Thoracic aorta (tissue), 2 donors: ENCODE data around the gene NENF. TPM values are rescaled to one million over a fixed set of nuclear protein-coding genes. Genes with fewer than 3 reads are reported as not detected.

Source experiments
- ATAC-seq: fragments of 150-250 bp; one replicate; pipeline ENCODE4 v1.8.0; 2017; ENCODE audit warnings: low read depth; ENCODE audit not compliant: insufficient number of reproducible peaks, low FRiP score
- DNase-seq: peaks from one replicate; pipeline ENCODE4 v3.0.0-alpha.2; 2020; ENCODE audit warnings: low spot score
- H3K27ac ChIP-seq, 2 donors: fragments of 200-600 bp; sonication (generic); 1 replicate in 1 of 2; 2 replicates in 1 of 2; pipeline ENCODE4 v1.5.1; 2016; ENCODE audit warnings: mild to moderate bottlenecking in 2 of 2, moderate library complexity in 2 of 2
- H3K27me3 ChIP-seq: fragments of 200-600 bp; sonication (generic); replicated peaks from 2 replicates; pipeline ENCODE4 v1.6.0; 2016; ENCODE audit warnings: mild to moderate bottlenecking; ENCODE audit not compliant: insufficient read depth
- H3K36me3 ChIP-seq: fragments of 200-600 bp; sonication (generic); one replicate; pipeline ENCODE4 v1.5.1; 2016
- H3K4me1 ChIP-seq, 2 donors: fragments of 200-600 bp; sonication (generic); 1 replicate in 1 of 2; 2 replicates in 1 of 2; pipeline versions ENCODE4 v1.5.1 to v1.6.0; 2016; ENCODE audit warnings: low read depth in 2 of 2, mild to moderate bottlenecking in 1 of 2; ENCODE audit not compliant: control insufficient read depth in 1 of 2
- H3K4me3 ChIP-seq: fragments of 200-600 bp; sonication (generic); 2 replicates; pipeline ENCODE4 v1.5.1; 2016; ENCODE audit warnings: mild to moderate bottlenecking
- H3K9me3 ChIP-seq: fragments of 200-600 bp; sonication (generic); 2 replicates; pipeline ENCODE4 v1.5.1; 2016
- CTCF ChIP-seq: fragments of 200-600 bp; sonication (generic); IDR thresholded peaks from one replicate; pipeline ENCODE4 v1.5.1; 2019; ENCODE audit warnings: antibody characterized with exemption
- total RNA-seq, 2 donors: library from RNA; depleted of rRNA; stranded (reverse); fragments of >200 nt; gene quantifications; one replicate each; pipeline versions ENCODE4 v1.1.0 to v1.2.3, GENCODE V29; 2016

Gene NENF
- total RNA-seq, 2 donors from 2014 or later, result 122 to 152 TPM

- H3K36me3 ChIP-seq, result no peaks in the 10 kb centered on the region
- H3K9me3 ChIP-seq, result no peaks in the 10 kb centered on the region
- ATAC-seq (no peak), DNase-seq (no peak)
- TF ChIP-seq CTCF, result no peak
- H3K4me1 ChIP-seq, result no peaks in the 10 kb centered on the region
- no peaks in the 10 kb centered on the region for H3K27me3 ChIP-seq
- no peak overlapping the region for H3K4me3 ChIP-seq
- H3K27ac ChIP-seq, result no peak overlapping the region
Observed at GRCh38 chr1:212423879-212424278, 8.8 kb upstream of the NENF start.

GRCh38 chr1:212428496-212428895 lies 4.2 kb upstream of the NENF start:
- no peak overlapping the region for H3K4me3 ChIP-seq
- H3K36me3 ChIP-seq, result no peaks in the 10 kb centered on the region
- H3K9me3 ChIP-seq, result no peaks in the 10 kb centered on the region
- ATAC-seq (no peak), DNase-seq (no peak)
- H3K27ac ChIP-seq, result no peak overlapping the region
- H3K4me1 ChIP-seq, result peaks cover 4 to 5% of the 10 kb centered on the region in 2 donors
- H3K27me3 ChIP-seq, result no peaks in the 10 kb centered on the region
- no peak for TF ChIP-seq CTCF

GRCh38 chr1:212430416-212430815 lies 2.3 kb upstream of the NENF start:
- Histone ChIP-seq H3K27ac (no peak overlapping the region), H3K36me3 (no peaks in the 10 kb centered on the region), H3K9me3 (no peaks in the 10 kb centered on the region), H3K27me3 (no peaks in the 10 kb centered on the region), H3K4me3 (no peak overlapping the region), H3K4me1 (peaks cover 8 to 18% of the 10 kb centered on the region in 2 donors)
- no peak for DNase-seq
- ATAC-seq, result no peak
- TF ChIP-seq CTCF, result no peak

GRCh38 chr1:212430955-212431394 lies 1.7 kb upstream of the NENF start:
- ATAC-seq (no peak), DNase-seq (no peak)
- no peak overlapping the region for H3K4me3 ChIP-seq
- no peaks in the 10 kb centered on the region for H3K36me3 ChIP-seq
- no peak for TF ChIP-seq CTCF
- H3K9me3 ChIP-seq, result no peaks in the 10 kb centered on the region
- no peaks in the 10 kb centered on the region for H3K27me3 ChIP-seq
- H3K27ac ChIP-seq, result no peak overlapping the region
- peaks cover 8 to 18% of the 10 kb centered on the region in 2 donors for H3K4me1 ChIP-seq

GRCh38 chr1:212431644-212432043 lies 1.1 kb upstream of the NENF start:
- ATAC-seq (no peak), DNase-seq (no peak)
- Histone ChIP-seq H3K4me3 (no peak overlapping the region), H3K4me1 (peaks cover 8 to 18% of the 10 kb centered on the region in 2 donors), H3K27me3 (no peaks in the 10 kb centered on the region), H3K9me3 (no peaks in the 10 kb centered on the region), H3K27ac (no peak overlapping the region), H3K36me3 (no peaks in the 10 kb centered on the region)
- no peak for TF ChIP-seq CTCF
